ENCODE data around the gene SGMS1.

GRCh38 chr10:50281210-50281966, 342.4 kb downstream of the SGMS1 start:
- TF ChIP-seq POLR2A (IDR thresholded peaks at IDR 0.05) (no peak), POLR2AphosphoS5 (IDR thresholded peaks at IDR 0.05; ENCODE audit: insufficient read depth in 1 of 2, low read depth in 1 of 2) (no peak)

Measured in vagina (tissue), 2 donors.